Measurements from ENCODE around the gene RFK.

- TF ChIP-seq CTCF (IDR thresholded peaks at IDR 0.05): no peak
- no peak for TF ChIP-seq POLR2A (IDR thresholded peaks at IDR 0.05)
Measured at GRCh38 chr9:76401176-76401575, 7.0 kb upstream of the RFK start.
